Mucosa of gallbladder (tissue), 1 donor: ENCODE measurements around the gene ZNF576. TPM values are rescaled to one million over a fixed set of nuclear protein-coding genes. Genes with fewer than 3 reads are reported as not detected.
"Not testable (repeated sequence)": the region's sequence is repeated elsewhere in the genome, so short reads cannot be mapped to it uniquely, and the experiment has no call there.

ENCODE experiments used
- DNase-seq: peaks from one replicate; pipeline ENCODE4 v3.0.0-alpha.2; 2020; ENCODE audit warnings: low spot score
- total RNA-seq: library from RNA; stranded (reverse); gene quantifications from one replicate; pipeline ENCODE4 v1.2.1, GENCODE V29; 2021
- donor health status: DM: no; HTN: no; CAD: no.

ZNF576 gene
- total RNA-seq, 1 donor from 2014 or later: 17.9 TPM

GRCh38 chr19:43575156-43575950 lies 21.0 kb upstream of the ZNF576 start, which contains the start of the genes PINLYP and XRCC1:
PINLYP (plus strand) TSS chr19:43575801; CDS start chr19:43577192, 1,391 bp downstream.
XRCC1 (minus strand) TSS chr19:43575527; CDS start chr19:43575458, 69 bp downstream.
- peak; percentile 98 for DNase-seq

- no peak for DNase-seq
Measured at GRCh38 chr19:43575955-43576878, 20.2 kb upstream of the ZNF576 start.

- DNase-seq: no peak
Measured at GRCh38 chr19:43578787-43579186, 17.6 kb upstream of the ZNF576 start.

GRCh38 chr19:43581467-43581866 lies 14.9 kb upstream of the ZNF576 start:
- no peak for DNase-seq

- DNase-seq: no peak
Measured at GRCh38 chr19:43582495-43582894, 13.9 kb upstream of the ZNF576 start.

GRCh38 chr19:43584484-43584883 lies 11.9 kb upstream of the ZNF576 start:
- no peak for DNase-seq

- no peak for DNase-seq
Measured at GRCh38 chr19:43586346-43586745, 10.0 kb upstream of the ZNF576 start.

GRCh38 chr19:43587029-43587428 lies 9.4 kb upstream of the ZNF576 start:
- DNase-seq: not testable (repeated sequence)

GRCh38 chr19:43589277-43589676 lies 7.1 kb upstream of the ZNF576 start:
- no peak for DNase-seq

- no peak for DNase-seq
Measured at GRCh38 chr19:43589678-43590077, 6.7 kb upstream of the ZNF576 start.

GRCh38 chr19:43591904-43592772 lies 4.3 kb upstream of the ZNF576 start:
- no peak for DNase-seq

- no peak for DNase-seq
Measured at GRCh38 chr19:43592800-43593350, 3.5 kb upstream of the ZNF576 start.

- no peak for DNase-seq
Measured at GRCh38 chr19:43594081-43594697, 2.2 kb upstream of the ZNF576 start.

- DNase-seq: peak; percentile 43
Measured at GRCh38 chr19:43594710-43595604, 1.4 kb upstream of the ZNF576 start.

- DNase-seq: no peak
Measured at GRCh38 chr19:43595605-43595998, 793 bp upstream of the ZNF576 start.

GRCh38 chr19:43596842-43597461 lies 557 bp downstream of the ZNF576 start:
- DNase-seq: no peak

- DNase-seq: no peak
Measured at GRCh38 chr19:43597876-43598275, 1.5 kb downstream of the ZNF576 start.

GRCh38 chr19:43598445-43599240 lies 2.2 kb downstream of the ZNF576 start:
- no peak for DNase-seq
